Fibroblast of the aortic adventitia (primary cell): ENCODE measurements around the gene TTC34. TPM values are rescaled to one million over a fixed set of nuclear protein-coding genes. Genes with fewer than 3 reads are reported as not detected.

Source experiments
- DNase-seq: peaks from one replicate; pipeline ENCODE4 v3.0.0-alpha.2; 2010; ENCODE audit warnings: low read depth
- H3K4me3 ChIP-seq: 2 replicates; pipeline ENCODE4 v1.5.1; 2011; ENCODE audit warnings: low read depth, mild to moderate bottlenecking, control low read depth, low read length, moderate library complexity
- CTCF ChIP-seq: IDR thresholded peaks from 2 replicates; pipeline ENCODE4 v1.5.1; 2011; ENCODE audit warnings: mild to moderate bottlenecking, low read length, control low read depth, inconsistent platforms; ENCODE audit not compliant: insufficient read depth
- total RNA-seq: library from RNA; depleted of rRNA; stranded (reverse); fragments of >200 nt; gene quantifications from 2 replicates; pipeline ENCODE4 v1.2.3, GENCODE V29; 2012; ENCODE audit warnings: low replicate concordance

Gene TTC34
- total RNA-seq, 1 donor, result 0.27 TPM

- TF ChIP-seq CTCF, result no peak
- no peak for DNase-seq
- no peak overlapping the region for H3K4me3 ChIP-seq
These were observed 190.4 kb downstream of the TTC34 start for GRCh38 chr1:2611031-2611501.

- no peak for DNase-seq
- TF ChIP-seq CTCF, result no peak
- H3K4me3 ChIP-seq, result no peak overlapping the region
These were observed 191.2 kb downstream of the TTC34 start for GRCh38 chr1:2610036-2610959.

GRCh38 chr1:2609319-2610035 lies 192.0 kb downstream of the TTC34 start:
- TF ChIP-seq CTCF, result no peak
- H3K4me3 ChIP-seq, result no peak overlapping the region
- no peak for DNase-seq

- DNase-seq, result no peak
- no peak for TF ChIP-seq CTCF
- no peak overlapping the region for H3K4me3 ChIP-seq
These were observed 193.8 kb downstream of the TTC34 start for GRCh38 chr1:2607641-2608091.

GRCh38 chr1:2606881-2607621 lies 194.4 kb downstream of the TTC34 start:
- no peak for DNase-seq
- no peak overlapping the region for H3K4me3 ChIP-seq
- no peak for TF ChIP-seq CTCF

GRCh38 chr1:2606396-2606880 lies 195.1 kb downstream of the TTC34 start:
- DNase-seq, result no peak
- no peak for TF ChIP-seq CTCF
- H3K4me3 ChIP-seq, result no peak overlapping the region
